Dedifferentiated amniotic fluid mesenchymal stem cell (primary cell): ENCODE results near the gene MEGF11.

Experiments used
- DNase-seq: peaks from one replicate; pipeline ENCODE4 v3.0.0-alpha.2; 2016; ENCODE audit errors: extremely low spot score

The MEGF11 gene

GRCh38 chr15:65944404-65944803, 309.1 kb downstream of the MEGF11 start:
- no peak for DNase-seq

GRCh38 chr15:65942436-65942835, 311.1 kb downstream of the MEGF11 start:
- DNase-seq, result no peak

GRCh38 chr15:65940618-65940909, 313.0 kb downstream of the MEGF11 start:
- DNase-seq, result no peak

- DNase-seq, result peak; percentile 90
Measured at GRCh38 chr15:65939901-65940617, 313.5 kb downstream of the MEGF11 start.

DNA sequence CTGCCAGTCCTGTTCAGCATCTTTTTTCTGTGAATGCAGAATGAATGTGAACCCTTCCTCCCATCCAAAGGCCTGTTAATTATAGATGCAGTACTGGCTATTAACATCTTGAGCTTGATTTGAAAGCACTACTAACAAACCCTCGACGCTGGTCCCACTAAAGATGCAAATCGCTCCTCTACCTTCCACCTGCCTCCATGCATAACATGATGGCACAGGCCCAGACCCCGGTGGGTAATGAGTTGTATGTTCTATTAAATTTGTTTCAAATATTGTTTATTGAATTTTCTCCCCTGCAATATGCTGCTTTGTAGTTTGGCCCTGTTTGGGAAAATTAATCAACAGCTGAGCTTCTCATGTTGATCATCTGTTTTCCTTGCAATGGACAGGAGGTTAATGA, 314.9 kb downstream of the MEGF11 start:
- no peak for DNase-seq

- DNase-seq, result no peak
Measured at GRCh38 chr15:65937476-65937875, 316.1 kb downstream of the MEGF11 start.

DNA sequence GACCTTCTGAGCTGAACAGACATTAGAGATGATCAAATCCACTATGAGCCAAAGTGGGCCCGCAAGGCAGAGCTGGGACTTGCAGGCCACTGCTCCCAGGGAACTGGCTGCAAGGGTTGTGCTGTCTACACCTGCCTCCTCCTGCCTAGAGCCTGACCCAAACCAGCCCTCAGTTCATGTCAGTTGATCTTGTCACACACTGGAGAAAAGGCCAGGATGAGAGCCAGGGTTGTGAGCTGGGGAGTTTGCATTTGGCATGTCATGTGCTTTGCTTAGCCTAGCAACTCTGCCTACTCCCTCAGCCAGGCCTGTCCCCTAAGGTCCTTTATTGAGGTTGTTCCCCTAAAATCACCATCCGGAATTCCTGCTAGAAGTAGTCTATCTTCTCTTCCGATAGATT, 316.5 kb downstream of the MEGF11 start:
- no peak for DNase-seq

DNA sequence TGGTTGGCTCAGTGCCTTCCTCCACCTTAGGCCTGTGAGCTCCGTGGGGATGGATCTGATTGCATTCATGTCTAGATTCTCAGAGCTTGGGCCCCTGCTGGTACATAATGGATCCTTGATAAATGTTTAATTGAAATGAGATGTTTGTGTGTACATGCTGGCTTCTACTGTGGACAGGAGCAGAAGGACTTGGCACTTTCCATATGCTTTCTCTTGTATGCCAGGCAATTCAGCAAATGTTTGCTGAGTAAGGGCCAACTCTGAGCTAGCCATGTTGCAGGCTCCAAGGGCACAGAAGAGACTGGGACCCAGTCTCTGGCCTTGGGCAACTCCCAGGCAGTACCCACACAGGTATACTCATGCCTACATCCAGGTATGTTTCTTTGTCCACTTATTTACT, 317.3 kb downstream of the MEGF11 start:
- no peak for DNase-seq

GRCh38 chr15:65935391-65935790, 318.2 kb downstream of the MEGF11 start:
- no peak for DNase-seq

DNA sequence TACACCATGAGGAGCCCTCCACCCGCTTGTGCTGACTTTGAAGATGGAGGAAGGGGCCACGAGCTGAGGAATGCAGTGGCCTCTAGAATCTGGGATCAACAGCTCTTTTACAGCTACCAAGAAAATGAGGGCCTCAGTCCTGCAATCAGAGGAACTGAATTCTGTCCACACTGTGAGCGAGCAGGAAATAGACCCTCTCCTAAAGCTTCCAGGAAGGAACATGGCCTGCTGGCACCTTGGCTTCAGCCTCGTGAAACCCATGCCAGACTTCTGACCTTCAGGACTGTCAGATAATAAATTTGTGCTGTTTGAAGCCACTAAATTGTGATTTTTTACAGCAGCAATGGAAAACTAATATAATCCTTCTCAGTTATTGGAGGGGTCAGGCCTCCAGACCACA, 322.3 kb downstream of the MEGF11 start:
- DNase-seq, result no peak

GRCh38 chr15:65930134-65930533, 323.4 kb downstream of the MEGF11 start:
- no peak for DNase-seq

GRCh38 chr15:65929573-65929972, 324.0 kb downstream of the MEGF11 start:
- no peak for DNase-seq

DNA sequence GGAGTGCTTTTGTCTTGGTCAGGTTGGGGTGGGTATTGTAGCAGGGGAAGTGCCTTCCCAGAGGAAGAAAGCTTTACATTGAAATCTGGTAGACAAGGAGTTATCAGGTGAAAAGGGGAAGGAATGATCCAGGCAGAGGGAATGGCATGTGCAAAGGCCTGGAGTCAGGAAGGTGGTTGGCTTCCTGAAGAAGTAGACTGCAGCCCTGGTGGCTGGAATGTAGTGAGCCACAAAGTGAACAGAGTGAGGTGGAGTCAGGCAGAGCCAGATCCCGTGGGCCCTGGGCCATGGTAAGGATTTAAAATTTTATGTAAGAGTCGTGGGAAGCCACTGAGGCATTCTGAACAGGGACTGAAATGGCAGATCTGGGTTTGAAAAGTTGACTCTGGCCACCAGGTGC, 326.0 kb downstream of the MEGF11 start:
- no peak for DNase-seq

DNA sequence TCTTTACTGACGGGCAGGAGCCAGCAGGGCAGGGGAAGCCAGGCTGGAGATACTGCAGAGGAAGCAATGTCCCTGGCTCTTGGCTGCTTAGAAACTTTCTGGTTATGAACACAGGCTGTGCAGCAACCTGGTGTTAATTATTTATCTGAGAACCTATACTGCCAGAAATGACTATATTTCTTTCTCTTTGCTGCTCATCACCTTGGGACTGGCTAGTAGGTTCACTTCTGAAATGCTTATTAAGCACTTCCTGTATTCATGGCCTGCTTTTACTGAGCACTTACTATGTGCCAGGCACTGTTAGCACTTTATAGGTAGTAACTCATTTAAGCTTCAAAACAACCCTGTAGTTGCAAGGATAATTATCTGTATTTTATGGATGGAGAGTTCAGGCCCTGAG, 326.7 kb downstream of the MEGF11 start:
- no peak for DNase-seq

DNA sequence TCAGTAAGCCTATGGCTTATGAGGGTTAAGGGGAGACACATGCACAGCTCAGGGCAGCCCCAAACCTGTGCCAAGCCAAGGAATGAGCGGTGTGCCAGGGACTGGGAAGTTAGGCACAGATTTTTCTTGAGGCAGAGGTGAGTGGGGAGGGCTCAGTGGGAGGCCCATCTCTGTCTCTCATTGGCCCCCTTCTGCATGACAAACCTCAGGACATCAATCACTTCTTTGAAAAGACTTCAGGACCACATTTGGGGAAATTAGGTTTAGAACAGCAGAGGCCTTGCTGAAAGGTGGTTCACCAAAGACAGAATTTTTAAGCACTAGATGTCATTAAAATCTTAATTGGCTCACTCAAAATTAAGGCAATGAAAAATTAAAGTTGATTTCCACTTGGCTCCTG, 327.1 kb downstream of the MEGF11 start:
- no peak for DNase-seq

DNA sequence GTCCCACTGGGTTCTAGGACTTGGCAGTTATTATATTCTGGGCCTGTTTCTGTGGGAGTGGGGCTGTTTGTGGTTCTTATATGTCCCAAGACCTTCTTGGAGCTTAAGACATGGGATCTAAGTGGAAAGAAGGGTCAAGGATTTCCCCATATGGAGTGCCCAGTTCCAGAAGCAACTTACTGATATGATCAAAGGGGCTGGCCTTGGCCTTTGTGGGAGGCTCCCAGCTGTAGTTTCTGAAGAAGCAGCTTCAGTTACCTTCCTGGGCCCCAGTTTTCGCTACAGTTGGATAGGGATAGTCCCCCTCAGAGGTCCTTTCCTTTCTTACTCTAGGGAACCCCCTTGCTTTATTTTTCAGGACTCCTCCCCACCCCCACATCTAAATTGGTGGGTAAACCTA, 328.2 kb downstream of the MEGF11 start:
- DNase-seq, result no peak

- no peak for DNase-seq
Measured at GRCh38 chr15:65924004-65924403, 329.5 kb downstream of the MEGF11 start.

GRCh38 chr15:65923264-65923663, 330.3 kb downstream of the MEGF11 start:
- no peak for DNase-seq

DNA sequence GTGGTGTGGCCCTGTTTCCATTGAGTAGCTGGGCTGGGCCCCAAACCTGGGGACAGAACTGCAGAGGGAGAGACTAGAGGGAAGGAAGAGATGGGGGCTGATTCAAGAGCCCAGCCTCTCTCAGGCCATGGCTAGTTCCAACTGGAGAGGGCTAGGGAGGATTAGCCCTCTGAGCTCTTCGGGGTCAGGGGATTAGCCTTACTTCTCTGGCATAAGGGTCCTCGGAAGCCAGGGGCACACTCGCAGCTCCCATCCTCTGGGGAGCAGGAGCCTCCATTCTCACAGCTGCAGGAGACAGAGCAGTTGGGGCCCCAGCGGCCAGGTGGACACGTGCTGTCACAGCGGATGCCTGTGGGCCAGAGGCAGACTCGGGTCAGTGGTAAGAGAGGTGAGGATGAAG, 330.9 kb downstream of the MEGF11 start:
- DNase-seq, result no peak

DNA sequence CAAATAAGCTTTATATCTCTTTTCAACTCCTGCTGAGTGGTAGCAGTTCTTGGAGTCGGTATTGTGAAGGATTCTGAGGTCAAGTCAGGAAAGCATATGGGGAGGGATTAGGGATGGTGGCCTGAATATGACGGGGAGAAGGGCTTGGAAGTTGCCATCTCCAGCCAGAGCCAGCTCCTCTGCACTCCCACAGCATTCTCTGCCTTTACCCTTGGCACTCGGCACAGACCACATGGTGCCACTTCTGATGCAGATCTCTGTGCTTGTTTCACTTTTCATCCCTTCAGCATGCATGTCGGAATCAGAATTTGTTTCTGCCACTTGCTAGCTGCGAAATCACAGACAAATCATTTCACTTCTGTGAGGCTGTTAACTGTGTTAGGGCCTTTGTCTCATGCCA, 331.8 kb downstream of the MEGF11 start:
- no peak for DNase-seq

- DNase-seq, result no peak
Measured at GRCh38 chr15:65920825-65921309, 332.7 kb downstream of the MEGF11 start.

DNA sequence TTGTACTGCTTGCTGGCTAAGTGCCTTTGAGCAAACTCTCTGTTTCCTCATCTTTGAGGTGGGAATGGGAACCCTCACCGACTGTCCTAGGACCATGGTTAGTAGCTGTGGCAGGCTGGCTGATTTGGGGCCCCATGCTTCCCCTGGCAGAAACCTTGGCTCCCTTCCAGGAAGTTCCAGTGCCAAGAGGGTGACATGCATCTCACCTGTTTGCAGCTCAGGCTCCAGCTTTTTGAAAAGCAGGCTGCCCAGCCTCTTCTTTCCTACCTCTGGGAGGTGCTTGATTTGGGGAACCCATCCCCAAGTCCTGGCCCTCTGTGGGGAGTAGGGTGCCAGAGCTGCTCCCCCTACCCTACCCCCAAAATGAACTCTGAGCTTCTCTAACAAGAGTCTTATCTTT, 333.4 kb downstream of the MEGF11 start:
- no peak for DNase-seq

GRCh38 chr15:65919353-65919752, 334.2 kb downstream of the MEGF11 start:
- DNase-seq, result no peak

- no peak for DNase-seq
Measured at GRCh38 chr15:65918945-65919344, 334.6 kb downstream of the MEGF11 start.
